Measurements from ENCODE around the gene EPHA2. TPM values are rescaled to one million over a fixed set of nuclear protein-coding genes. Genes with fewer than 3 reads are reported as not detected.
"Not testable (repeated sequence)": the region's sequence is repeated elsewhere in the genome, so short reads cannot be mapped to it uniquely, and the experiment has no call there.

EPHA2 gene
- total RNA-seq, 2 donors from 2014 or later = 20.3 to 32.9 TPM

- no peak overlapping the region for H3K27ac ChIP-seq
- DNase-seq (ENCODE audit: low spot score) (no peak), ATAC-seq (ENCODE audit: insufficient number of reproducible peaks, low FRiP score, low read depth) (no peak)
- H3K4me3 ChIP-seq = no peak overlapping the region
- H3K9me3 ChIP-seq = no peaks in the 10 kb centered on the region
- TF ChIP-seq CTCF (IDR thresholded peaks at IDR 0.05) = no peak
- no peaks in the 10 kb centered on the region for H3K36me3 ChIP-seq
- no peaks in the 10 kb centered on the region for H3K27me3 ChIP-seq (replicated peaks; ENCODE audit: insufficient read depth)
- no peaks in the 10 kb centered on the region for H3K4me1 ChIP-seq (ENCODE audit: control insufficient read depth in 1 of 2, low read depth in 2 of 2)
Measured at GRCh38 chr1:16165073-16165364, 9.2 kb upstream of the EPHA2 start.

DNA sequence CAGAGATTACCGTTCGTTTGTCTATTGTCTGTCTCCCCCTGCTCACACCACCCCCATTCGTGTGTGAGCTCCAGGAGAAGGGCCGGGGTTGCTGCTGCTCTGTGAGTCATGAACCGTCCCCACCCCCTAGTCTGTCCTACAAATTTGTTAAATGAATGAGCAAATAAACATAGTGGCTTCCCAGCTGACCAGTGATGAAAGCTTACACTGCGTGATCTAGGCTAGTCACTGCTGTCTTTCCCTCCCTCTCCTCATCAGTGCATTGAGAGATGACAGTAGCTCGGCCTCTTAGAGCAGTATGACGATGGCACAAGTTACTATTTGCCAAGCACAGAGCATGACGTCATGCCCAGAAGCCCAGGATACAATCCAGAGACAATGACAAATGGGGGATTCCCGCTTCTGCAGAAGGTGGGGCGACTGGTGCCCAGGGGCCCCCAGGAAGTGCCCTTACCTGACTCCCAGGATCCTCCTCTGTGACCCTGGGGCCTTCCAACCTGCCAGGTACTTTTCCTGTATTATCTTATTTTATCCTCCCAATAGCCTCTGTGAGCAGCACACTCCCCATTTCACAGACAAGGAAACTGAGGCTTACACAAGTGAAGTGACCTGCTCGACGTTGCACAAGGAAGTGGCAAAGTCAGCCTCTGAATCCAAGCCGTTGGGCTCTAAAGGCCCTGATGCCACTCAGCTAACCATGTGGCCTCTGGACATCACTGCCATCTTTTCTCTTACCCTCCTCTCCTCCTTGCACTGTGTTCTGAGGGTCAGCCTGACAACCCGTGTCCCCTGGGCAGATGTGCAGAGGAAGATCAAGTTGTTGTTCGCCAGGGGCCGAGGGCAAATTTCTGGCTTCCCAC, 8.6 kb upstream of the EPHA2 start:
- no peak for TF ChIP-seq CTCF (IDR thresholded peaks at IDR 0.05)
- H3K4me3 ChIP-seq = no peak overlapping the region
- H3K27me3 ChIP-seq (replicated peaks; ENCODE audit: insufficient read depth) = no peaks in the 10 kb centered on the region
- no peaks in the 10 kb centered on the region for H3K9me3 ChIP-seq
- H3K27ac ChIP-seq = no peak overlapping the region
- ATAC-seq (ENCODE audit: insufficient number of reproducible peaks, low FRiP score, low read depth) (no peak), DNase-seq (ENCODE audit: low spot score) (no peak)
- no peaks in the 10 kb centered on the region for H3K4me1 ChIP-seq (ENCODE audit: control insufficient read depth in 1 of 2, low read depth in 2 of 2)
- no peaks in the 10 kb centered on the region for H3K36me3 ChIP-seq

DNA sequence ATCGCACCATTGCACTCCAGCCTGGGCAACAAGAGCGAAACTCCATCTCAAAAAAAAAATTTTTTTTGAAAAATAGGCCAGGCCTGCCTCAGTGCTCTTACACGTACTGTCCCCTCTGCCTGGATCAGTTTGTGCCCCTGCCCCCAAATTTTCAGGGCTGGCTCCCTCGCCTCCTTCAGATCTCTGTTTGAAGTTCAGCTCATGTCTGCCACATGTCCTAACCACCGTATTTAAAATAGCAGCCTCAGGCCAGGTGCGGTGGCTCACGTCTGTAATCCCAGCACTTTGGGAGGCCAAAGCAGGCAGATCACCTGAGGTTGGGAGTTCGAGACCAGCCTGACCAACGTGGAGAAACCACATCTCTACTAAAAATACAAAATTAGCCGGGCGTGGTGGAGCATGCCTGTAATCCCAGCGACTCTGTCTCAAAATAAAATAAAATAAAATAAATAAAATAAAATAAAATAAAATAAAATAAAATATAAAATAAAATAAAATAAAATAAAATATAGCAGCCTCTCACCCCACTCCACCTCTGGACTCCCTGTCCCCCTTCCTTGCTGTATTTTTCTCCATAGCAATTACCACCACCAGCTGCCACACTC, 7.8 kb upstream of the EPHA2 start:
- H3K4me3 ChIP-seq; H3K36me3 ChIP-seq; H3K27ac ChIP-seq; H3K27me3 ChIP-seq (replicated peaks; ENCODE audit: insufficient read depth); H3K9me3 ChIP-seq; DNase-seq (ENCODE audit: low spot score); H3K4me1 ChIP-seq (ENCODE audit: control insufficient read depth in 1 of 2, low read depth in 2 of 2); ATAC-seq (ENCODE audit: insufficient number of reproducible peaks, low FRiP score, low read depth): not testable (repeated sequence)

DNA sequence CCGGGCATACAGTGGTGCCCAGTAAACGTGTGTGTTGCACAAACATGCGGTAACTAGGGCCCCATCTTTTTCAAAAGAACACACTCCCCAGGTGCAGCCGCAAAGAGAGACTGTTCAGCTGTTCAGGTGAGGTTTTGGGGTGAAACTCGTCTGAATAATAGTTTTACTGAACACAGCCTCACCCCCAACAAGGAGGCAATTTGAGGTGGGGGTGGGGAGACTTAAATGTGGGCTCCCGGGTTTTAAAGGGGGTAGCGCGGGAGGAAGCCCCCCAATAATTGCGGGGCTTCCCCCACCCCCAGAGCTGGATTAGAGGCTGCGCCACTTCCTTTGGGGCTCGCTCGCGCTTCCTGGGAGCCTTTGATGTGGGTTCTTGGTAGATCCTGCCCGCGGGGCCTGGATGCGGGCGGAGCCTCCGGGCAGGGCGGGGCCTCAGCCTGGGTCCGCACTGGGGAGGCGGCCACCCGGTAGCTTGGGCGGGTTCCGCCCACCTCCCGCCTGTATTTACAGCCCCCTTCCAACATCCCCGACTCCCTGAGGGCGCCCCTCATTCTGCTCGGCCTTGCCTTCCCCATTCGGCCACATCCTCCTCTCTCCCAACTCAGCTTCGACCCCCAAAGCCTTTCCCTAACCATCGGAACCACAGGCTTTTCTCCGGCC, 6.4 kb upstream of the EPHA2 start:
- H3K27me3 ChIP-seq (replicated peaks; ENCODE audit: insufficient read depth) = no peaks in the 10 kb centered on the region

GRCh38 chr1:16161717-16162116, 5.8 kb upstream of the EPHA2 start:
- H3K27me3 ChIP-seq (replicated peaks; ENCODE audit: insufficient read depth) = no peaks in the 10 kb centered on the region
- H3K4me1 ChIP-seq (ENCODE audit: control insufficient read depth in 1 of 2, low read depth in 2 of 2) = no peaks in the 10 kb centered on the region
- H3K4me3 ChIP-seq = no peak overlapping the region
- DNase-seq (ENCODE audit: low spot score) (no peak), ATAC-seq (ENCODE audit: insufficient number of reproducible peaks, low FRiP score, low read depth) (no peak)
- H3K36me3 ChIP-seq = no peaks in the 10 kb centered on the region
- H3K27ac ChIP-seq = no peak overlapping the region
- no peak for TF ChIP-seq CTCF (IDR thresholded peaks at IDR 0.05)
- no peaks in the 10 kb centered on the region for H3K9me3 ChIP-seq

More for the DNA sequence above, 6.4 kb upstream of the EPHA2 start:
- no peak for DNase-seq (ENCODE audit: low spot score)
- no peak for ATAC-seq (ENCODE audit: insufficient number of reproducible peaks, low FRiP score, low read depth)
- H3K4me1 ChIP-seq (ENCODE audit: control insufficient read depth in 1 of 2, low read depth in 2 of 2) = no peaks in the 10 kb centered on the region
- no peak overlapping the region for H3K4me3 ChIP-seq
- no peaks in the 10 kb centered on the region for H3K9me3 ChIP-seq
- TF ChIP-seq CTCF (IDR thresholded peaks at IDR 0.05) = no peak
- H3K36me3 ChIP-seq = no peaks in the 10 kb centered on the region
- no peak overlapping the region for H3K27ac ChIP-seq
